Measurements from ENCODE around the gene MDM2.

- TF ChIP-seq CTCF (IDR thresholded peaks at IDR 0.05; ENCODE audit: low read depth, low read length, poor library complexity, severe bottlenecking) (no peak), EZH2phosphoT487 (IDR thresholded peaks at IDR 0.05; ENCODE audit: borderline replicate concordance, low read length) (no peak)
Measured at GRCh38 chr12:68850390-68850789, 42.4 kb downstream of the MDM2 start.
